ENCODE results near the gene KRTAP4-8.
"Not testable (repeated sequence)": the region's sequence is repeated elsewhere in the genome, so short reads cannot be mapped to it uniquely, and the experiment has no call there.

KRTAP4-8 gene

DNA sequence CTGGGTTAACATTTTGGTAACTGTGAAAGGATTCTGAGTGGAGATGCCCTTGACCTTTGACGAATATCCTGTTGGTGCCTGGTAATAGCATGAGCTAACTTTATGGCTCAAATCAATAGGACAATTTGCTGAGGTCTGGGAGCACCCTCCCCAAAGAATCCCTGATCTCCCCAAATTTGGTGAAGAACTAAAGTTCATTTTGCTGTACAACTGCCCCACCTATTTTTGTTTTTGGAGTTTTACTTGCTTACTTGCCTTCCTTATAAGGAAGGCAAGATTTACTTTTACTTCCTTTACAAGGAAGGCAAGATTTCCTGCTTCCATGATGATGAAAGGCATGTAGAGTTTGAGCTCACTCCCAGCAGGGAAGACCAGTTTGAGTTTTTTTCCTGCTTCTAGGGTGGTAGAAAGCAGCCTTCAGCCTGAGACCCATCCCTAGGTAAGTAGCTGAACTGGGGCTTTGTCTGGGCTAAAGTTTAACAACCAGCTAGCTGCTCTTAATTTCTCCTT lies 10.1 kb upstream of the KRTAP4-8 start:
- DNase-seq: no peak

DNA sequence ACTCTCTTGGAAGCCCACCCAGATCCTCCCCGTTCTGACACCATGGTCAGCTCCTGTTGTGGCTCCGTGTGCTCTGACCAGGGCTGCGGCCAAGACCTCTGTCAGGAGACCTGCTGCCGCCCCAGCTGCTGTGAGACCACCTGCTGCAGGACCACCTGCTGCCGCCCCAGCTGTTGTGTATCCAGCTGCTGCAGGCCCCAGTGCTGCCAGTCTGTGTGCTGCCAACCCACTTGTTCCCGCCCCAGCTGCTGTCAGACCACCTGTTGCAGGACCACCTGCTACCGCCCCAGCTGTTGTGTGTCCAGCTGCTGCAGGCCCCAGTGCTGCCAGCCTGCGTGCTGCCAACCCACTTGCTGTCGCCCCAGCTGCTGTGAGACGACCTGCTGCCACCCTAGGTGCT lies 7.4 kb upstream of the KRTAP4-8 start, which contains the start of gene KRTAP4-9:
KRTAP4-9 (plus strand) TSS at position 43 of the 400 bp plus-strand sequence; CDS start at position 43, 0 bp downstream.
- DNase-seq: not testable (repeated sequence)

DNA sequence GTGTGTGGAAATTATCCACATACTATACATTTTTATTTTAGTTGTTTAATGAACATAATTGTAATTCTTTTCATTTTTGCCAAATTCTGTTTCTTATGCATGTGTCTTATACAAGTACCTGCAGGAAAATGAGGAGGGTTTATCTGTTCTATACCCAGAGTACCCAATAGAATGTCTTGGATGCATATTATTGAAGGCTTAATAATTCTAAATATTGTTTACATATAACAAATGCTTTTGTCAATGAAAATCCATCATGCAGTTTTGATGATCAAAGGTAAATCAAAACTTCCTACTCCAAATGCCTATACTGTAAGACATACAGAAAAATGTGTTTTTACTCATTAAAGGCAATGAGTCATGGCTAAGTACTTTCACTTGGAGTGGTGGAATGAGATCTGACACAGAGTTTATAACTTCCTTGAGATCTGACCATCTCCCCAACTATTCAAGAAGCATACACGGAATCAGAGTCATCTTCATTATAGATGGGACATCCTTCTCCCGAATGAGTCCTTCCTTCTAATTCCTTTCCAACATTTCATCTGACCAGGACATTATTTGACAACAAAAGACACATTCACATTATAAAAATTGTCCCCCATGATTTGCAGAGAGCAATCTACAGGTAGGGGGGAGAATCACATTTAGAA lies 6.6 kb upstream of the KRTAP4-8 start:
- DNase-seq: not testable (repeated sequence)

DNA sequence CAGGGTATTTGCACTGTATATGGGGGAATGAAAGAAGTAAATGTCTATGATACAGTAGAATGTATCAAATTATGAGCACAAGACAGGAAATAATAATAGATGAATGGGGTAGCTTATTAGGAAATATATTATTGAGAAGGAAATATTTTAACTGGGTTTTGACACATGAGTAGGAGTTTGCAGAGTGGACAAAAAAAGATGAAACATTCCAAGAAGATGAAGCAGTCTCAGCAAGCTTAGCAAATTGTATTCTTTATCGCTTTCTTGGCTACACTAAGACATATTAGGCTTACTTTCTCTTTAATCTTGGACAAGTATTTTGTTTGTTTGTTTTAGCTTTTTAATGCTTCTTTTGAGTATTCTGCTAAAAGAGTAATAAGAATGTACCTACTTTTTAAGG lies 6.0 kb upstream of the KRTAP4-8 start:
- no peak for DNase-seq

DNA sequence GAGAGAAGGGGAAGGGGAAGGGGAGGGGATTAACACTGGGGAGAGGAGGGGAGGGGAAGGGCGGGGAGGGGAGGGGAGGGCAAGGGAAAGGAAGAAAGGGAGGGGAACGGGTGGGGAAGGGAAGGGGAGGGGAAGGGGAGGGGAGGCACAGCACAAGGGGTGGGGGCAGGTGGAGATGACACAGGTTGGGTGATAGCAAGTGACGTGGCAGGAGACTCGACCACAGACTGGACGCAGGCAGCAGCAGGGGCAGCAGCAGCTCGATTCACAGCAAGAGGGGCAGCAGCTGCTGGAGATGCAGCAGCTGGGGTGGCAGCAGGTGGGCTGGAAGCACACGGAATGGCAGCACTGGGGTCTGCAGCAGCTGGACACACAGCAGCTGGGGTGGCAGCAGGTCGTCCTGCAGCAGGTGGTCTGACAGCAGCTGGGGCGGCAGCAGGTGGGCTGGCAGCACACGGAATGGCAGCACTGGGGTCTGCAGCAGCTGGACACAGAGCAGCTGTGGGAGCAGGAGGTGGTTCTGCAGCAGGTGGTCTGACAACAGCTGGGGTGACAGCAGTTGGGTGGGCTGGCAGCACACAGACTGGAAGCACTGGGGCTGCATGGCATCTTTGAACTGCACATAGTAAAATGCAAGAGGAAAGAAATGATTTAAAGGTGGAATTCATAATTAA lies 3.8 kb upstream of the KRTAP4-8 start, which contains the start of gene KRTAP4-16:
KRTAP4-16 (minus strand) TSS at position 624 of the 674 bp plus-strand sequence; CDS start at position 624, 0 bp downstream.
- no peak for DNase-seq

DNA sequence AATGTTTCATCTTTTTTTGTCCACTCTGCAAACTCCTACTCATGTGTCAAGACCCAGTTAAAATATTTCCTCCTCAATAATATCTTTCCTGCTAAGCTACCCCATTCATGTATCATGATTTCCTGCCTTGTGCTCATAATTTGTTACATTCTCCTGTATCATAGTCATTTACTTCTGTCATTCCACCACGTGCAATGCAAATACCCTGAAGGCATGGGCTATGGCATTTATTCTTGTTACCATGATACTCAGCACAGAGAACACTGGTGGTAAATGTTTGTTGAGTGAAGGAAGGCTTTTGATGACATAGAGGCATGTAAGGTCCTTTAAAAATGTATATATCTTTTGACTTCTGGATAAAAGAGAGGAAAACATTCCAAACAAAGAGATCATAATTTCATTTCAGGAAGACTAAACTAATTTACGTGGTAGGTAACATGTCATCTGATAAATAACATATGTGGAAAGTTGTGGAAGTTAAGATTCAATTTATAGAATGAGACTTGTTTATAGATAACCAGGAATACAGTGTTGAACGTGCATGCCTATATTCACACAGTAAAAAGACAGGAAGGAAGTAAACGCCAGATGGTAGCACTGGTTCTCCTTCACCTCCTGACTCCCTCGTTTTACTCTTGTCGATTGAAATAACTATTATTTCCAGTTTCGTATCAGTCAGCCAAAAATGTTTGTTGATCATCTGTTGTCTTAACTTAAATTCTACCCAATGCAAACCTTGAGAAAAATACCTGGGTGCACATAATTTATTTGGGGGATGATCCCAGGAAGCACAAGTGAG lies 1.9 kb upstream of the KRTAP4-8 start:
- DNase-seq: not testable (repeated sequence)

DNA sequence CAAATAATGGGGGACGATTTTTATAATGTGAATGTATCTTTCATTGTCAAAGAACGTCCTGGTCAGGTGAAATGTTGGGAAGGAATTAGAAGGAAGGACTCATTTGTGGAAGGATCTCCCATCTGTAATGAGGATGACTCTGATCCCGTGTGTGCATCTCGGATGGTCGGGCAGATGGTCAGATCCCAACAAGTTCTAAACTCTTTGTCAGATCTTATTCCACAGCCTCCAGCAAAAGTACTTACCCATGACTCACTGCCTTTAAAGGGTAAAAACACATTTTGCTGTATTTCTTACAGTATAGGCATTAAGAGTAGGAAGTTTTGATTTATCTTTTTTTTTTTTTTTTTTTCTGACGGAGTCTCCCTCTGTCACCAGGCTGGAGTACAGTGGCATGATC lies 539 bp upstream of the KRTAP4-8 start:
- no peak for DNase-seq

DNA sequence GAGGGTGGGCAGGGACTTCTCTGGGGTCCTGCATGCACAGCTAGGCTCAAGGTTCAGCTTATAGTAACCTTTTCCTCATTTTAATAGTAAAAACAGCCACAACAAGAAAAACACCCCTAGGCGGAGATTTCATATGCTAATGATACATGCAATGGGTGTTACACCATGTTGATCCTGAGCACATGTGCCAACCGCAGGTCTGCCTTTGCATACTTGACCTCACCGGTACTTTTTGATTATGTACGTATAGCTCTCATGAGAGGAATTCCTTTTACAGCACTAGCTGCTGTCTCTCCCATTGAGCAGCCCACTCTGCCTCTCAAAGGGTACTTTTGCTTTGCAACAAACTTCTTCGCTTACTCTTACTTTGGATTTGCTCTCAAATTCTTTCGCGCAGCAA lies 1.9 kb downstream of the KRTAP4-8 start:
- DNase-seq: no peak

DNA sequence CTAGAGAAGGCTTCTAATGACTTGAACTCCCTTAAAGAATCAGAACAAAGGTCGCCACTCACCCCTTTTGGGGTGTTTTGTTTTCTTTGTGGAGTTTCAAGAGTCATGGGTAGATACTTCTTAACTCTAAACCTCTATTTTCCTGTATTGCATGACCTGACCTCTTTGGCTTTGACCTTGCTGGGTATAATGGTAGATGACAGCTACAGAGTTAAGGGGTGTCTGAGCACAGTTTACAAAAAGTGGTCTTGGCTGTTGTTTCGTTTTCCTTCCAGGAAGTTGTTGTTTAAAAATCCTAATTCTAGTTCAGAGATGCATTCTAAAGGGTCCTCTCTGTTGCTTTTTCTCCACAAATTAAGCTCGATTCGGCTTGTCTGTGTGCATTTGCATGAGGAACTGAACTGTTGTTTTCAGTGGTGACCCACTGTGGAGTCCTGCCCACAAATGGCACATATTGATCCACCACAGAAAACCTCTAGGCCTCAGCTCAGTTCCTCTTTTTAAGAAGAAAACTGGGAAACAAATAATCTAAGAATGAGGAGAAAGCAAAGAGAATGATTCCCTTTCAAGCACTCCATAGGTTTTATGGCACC lies 9.1 kb downstream of the KRTAP4-8 start:
- not testable (repeated sequence) for DNase-seq

DNA sequence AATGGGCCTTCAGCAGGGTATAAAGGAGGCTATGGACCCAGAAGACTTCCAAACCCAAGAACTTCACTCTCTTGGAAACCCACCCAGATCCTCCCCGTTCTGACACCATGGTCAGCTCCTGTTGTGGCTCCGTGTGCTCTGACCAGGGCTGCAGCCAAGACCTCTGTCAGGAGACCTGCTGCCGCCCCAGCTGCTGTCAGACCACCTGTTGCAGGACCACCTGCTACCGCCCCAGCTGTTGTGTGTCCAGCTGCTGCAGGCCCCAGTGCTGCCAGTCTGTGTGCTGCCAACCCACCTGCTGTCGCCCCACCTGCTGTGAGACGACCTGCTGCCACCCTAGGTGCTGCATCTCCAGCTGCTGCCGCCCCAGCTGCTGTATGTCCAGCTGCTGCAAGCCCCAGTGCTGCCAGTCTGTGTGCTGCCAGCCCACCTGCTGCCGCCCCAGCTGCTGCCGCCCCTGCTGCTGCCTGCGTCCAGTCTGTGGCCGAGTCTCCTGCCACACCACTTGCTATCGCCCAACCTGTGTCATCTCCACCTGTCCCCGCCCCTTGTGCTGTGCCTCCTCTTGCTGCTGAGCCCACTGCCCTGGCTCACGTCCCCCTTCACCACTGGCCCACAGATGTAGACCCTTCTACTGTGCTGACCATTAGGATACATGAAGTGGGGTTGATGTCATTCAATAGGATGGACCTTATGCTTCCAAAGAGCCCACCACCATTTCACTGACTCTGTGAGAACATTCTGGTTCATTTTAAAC lies 13.7 kb downstream of the KRTAP4-8 start, which contains the start of gene KRTAP4-7:
KRTAP4-7 (plus strand) TSS at position 51 of the 757 bp plus-strand sequence; CDS start at position 108, 57 bp downstream.
- DNase-seq: not testable (repeated sequence)

DNA sequence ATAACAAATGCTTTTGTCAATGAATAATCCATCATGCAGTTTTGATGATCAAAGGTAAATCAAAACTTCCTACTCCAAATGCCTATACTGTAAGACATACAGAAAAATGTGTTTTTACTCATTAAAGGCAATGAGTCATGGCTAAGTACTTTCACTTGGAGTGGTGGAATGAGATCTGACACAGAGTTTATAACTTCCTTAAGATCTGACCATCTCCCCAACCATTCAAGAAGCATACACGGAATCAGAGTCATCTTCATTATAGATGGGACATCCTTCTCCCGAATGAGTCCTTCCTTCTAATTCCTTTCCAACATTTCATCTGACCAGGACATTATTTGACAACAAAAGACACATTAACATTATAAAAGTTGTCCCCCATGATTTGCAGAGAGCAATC lies 14.5 kb downstream of the KRTAP4-8 start:
- DNase-seq: not testable (repeated sequence)

DNA sequence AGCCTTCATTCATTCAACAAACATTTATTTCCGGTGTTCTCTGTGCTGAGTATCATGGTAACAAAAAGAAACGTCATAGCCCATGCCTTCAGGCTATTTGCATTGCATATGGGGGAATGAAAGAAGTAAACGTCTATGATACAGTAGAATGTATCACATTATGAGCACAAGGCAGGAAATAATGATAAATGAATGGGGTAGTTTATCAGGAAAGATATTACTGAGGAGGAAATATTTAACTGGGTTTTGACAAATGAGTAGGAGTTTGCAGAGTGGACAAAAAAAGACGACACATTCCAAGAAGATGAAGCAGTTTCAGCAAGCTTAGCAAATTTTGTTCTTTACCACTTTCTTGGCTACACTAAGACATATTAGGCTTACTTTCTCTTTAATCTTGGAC lies 15.3 kb downstream of the KRTAP4-8 start:
- DNase-seq: no peak

DNA sequence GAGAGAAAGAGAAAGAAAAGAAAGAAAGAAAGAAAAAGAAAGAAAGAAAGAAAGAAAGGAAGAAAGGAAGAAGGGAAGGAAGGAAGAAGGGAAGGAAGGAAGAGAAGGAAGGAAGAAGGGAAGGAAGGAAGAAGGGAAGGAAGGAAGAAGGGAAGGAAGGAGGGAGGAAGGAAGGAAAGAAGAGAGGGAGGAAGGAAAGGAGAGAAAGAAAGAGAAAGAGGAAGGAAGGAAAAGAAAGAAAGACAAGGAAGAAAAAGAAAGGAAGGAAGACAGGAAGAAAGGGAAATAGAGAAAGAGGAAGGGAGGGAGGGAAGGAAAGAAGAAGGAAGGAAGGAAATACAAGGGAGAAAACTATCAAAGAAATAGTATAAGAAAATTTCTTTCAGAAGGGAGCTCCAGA lies 21.2 kb downstream of the KRTAP4-8 start:
- DNase-seq: no peak

DNA sequence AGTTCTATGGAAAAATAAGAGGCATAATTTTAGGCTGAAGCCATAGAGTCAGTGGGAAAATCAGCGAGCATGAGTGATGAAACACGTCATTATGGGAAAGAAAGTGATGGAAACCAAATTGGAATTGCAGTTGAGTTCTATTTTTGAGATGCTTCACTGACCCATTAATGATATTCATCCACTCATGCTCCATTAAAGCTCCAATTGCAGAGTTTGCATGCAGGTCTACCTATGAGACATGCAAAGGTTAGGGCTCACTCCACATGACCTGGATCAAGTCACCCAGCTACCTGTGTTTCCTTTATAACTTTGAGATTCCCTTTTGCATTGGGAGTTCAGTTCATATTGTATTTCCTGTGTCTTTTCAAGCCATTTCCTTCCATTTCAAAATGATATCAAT lies 24.3 kb downstream of the KRTAP4-8 start:
- DNase-seq: no peak

DNA sequence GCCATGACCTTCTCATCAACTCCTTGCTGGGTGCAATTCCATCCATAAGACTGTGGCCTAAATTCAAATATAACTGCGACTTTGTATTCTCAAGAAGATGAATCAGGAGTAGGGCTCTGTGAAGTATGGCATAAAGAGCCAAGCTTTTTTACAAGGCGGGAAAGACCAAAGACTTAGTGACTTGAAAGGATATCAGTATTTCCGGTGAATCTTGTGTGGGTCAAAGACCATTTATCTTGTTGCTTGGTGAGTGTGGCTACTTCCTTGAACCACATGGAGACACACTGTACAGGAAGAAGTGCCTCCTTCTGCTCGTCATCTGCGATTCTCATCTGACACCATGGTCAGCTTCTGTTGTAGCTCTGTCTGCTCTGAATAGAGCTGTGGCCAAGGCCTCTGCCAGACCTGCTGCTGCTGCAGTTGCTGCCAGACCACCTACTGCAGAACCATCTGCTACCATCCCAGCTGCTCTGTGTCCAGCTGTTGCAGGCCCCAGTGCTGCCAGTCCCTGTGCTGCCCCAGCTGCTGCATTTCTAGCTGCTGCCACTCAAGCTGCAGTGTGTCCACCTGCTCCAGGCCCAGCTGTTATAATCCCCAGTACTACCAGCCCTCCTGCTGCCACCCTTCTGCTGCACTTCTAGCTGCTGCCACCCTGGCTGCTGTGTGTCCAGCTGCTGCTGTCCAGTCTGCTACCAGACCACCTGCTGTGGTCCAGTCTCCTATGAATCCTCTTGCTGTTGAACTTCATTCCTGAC lies 26.2 kb downstream of the KRTAP4-8 start:
- no peak for DNase-seq

DNA sequence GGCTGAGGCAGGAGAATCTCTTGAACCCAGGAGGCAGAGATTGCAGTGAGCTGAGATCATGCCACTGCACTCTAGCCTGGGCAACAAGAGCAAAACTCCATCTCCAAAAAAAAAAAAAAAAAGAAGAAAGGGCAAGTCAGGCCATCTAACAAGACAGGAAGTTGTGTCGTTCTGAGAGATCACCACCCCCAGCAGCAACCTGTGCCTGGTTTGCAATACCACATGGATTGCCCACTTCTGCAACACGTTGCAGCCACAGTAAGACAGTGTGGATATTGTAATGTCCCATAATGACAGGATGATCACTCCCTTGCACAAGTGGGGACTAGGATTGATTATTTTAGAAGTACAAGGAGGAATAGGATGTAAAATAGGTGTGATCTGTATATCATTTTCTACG lies 28.9 kb downstream of the KRTAP4-8 start:
- DNase-seq: no peak

DNA sequence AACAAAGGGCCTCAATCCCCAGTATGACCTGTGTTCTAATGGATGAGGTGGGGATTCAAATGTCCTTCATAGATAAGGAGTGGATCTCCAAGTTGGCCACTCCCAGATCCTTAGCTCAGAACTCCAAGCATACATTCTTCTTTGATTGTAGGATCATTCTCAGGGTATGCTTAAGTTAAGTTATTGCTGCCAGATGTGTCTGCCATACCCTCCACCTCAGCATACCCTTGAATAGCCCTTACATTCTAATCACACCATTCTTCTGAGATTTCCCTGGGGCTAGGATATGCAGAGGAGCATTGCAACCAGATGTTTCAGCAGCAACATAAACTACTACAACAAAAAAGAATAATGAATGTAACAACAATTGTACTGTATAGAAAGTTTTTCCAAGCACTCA lies 30.7 kb downstream of the KRTAP4-8 start:
- DNase-seq: no peak

DNA sequence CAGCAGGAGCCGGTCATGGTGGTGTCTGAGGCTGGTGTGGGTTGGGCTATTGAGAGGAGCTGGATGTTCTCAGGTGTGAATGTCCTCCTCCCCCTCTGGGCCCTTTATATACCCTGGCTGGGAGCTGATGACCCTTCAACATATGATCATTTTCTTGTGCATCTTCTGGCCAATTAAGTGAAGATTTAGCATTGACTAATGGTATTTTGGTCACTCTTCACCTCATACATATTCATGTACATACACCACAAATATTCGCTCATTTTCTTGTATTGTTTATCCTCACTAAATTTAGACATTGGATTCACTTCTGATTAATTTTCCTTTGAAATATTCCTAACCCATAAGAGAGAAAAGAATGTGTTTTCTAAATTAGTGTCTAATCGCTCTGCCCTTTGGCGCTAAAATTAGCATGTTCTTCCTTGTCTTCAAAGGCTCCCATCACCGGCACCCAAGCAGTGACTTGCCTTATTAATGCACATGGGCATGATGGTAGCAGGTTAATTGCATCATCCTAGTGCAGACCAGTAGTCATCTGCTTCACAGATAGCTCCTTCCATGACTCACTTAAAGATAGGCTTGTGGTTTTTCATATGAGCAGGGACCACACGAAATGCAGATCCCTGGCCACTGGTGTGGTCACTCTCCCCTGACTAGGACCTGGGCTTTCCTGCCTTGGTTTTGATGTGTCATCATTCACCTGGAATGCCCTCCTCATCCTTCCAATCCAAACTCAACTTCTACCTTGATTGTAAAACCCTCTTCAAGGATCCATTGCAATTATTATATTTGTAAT lies 31.9 kb downstream of the KRTAP4-8 start, which contains the start of gene KRTAP2-4:
KRTAP2-4 (minus strand) TSS at position 51 of the 796 bp plus-strand sequence; CDS start at position 17, 34 bp downstream.
- no peak for DNase-seq

DNA sequence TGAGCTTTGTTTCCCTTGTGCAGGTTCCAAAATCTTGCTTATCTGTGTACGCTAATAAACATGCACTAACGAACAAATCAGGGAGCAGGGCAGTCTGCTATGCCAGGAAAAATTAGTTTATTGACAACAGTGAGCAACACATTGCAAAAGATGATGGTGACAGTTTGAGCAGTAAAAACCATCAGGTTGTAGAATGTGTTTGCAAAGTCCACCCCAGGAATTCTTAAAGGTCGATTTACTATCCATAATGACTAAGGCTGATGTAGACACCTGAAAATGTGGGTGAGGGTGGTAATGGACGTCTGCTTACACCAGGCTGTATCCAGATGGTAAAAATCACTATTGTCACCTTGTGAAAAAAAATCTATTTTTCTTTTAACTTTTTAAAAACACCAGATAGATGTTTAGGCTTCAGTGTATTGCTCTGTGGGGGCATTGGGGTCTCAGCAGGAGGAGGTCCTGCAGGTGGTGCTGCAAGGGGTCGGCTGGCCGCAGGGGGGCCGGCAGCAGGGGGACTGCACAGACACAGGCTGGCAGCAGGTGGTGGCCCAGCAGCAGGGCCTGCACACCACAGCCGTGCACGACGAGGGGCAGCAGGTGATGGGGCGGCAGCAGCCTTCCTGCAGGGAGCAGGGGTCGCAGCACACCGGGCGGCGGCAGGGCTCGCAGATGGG lies 32.8 kb downstream of the KRTAP4-8 start:
- DNase-seq: not testable (repeated sequence)

DNA sequence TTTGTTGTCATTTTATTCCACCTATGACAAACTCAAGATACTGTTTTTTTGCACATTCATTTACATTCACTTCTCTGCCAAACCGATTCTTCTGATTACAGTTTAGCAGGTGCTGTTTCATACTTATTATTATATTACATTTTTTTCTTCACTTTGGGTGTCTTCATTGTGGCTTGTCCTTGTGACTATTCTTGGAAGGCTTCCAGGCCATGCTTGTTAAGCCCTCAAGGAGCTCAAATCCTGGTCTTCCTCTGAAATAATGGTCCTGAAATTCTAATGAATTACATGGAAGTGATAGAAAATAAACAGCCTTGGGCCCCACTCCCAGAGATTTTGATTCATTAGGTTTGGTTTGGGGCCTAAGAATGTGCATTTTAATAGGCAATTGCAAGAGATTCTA lies 33.6 kb downstream of the KRTAP4-8 start:
- DNase-seq: no peak
